LNCaP clone FGC (cell line): ENCODE results near the gene ZNF473.

Experiments
- DNase-seq: peaks from one replicate; pipeline ENCODE4 v3.0.0-alpha.2; 2011; ENCODE audit warnings: low read depth
- H3K4me3 ChIP-seq: 2 replicates; pipeline ENCODE4 v1.5.1; 2011; ENCODE audit warnings: mild to moderate bottlenecking, low read depth, low read length, control low read depth
- TF ChIP-seq, protein P1 (sequence below): IDR thresholded peaks from 2 replicates; pipeline ENCODE4 v1.5.1; 2012; ENCODE audit warnings: mild to moderate bottlenecking; ENCODE audit not compliant: control insufficient read depth, insufficient read depth; ENCODE audit errors: extremely low read depth

Gene ZNF473

DNA sequence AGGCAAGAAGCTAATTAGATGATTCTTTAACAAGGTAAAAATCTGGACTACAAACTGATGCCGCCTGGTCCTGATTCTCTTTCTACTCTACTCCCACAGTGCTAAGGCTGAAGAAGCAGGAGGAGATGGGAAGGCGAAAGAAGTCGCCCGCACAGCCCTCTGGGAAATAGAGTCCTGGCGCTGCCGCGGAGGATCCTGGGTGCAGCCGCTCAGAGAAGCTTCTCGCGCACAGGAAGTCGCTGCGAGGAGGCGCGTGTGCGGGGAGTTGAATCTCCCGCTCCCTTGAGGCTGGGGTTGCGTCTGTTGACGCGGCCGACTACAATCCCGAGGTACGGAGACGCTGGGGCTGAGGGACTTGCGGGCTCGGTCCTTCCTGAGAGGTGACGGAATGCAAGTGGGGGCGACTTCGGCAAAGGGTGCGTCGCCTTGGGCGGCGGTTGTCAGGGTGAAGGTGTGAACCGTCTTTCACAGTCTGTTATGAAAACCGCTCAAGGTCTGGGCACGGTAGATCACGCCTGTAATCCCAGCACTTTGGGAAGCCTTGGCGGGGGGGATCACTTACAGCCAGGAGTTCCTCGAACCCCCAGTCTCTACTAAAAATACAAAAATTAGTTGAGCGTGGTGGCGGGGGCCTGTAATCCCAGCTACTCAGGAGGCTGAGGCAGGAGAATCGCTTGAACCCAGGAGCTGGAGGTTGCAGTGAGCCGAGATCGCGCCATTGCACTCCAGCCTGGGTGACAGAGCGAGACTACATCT, at the start of gene ZNF473:
TSS of gene ZNF473 (plus strand) at position 212 of the 756 bp plus-strand sequence. CDS start 5,078 bp downstream, outside the sequence.
- TF ChIP-seq, protein P1, sequence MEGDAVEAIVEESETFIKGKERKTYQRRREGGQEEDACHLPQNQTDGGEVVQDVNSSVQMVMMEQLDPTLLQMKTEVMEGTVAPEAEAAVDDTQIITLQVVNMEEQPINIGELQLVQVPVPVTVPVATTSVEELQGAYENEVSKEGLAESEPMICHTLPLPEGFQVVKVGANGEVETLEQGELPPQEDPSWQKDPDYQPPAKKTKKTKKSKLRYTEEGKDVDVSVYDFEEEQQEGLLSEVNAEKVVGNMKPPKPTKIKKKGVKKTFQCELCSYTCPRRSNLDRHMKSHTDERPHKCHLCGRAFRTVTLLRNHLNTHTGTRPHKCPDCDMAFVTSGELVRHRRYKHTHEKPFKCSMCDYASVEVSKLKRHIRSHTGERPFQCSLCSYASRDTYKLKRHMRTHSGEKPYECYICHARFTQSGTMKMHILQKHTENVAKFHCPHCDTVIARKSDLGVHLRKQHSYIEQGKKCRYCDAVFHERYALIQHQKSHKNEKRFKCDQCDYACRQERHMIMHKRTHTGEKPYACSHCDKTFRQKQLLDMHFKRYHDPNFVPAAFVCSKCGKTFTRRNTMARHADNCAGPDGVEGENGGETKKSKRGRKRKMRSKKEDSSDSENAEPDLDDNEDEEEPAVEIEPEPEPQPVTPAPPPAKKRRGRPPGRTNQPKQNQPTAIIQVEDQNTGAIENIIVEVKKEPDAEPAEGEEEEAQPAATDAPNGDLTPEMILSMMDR, result no peak
- H3K4me3 ChIP-seq, result peak within 1 kb of the TSS; percentile 95
- DNase-seq, result peak; percentile 89

DNA sequence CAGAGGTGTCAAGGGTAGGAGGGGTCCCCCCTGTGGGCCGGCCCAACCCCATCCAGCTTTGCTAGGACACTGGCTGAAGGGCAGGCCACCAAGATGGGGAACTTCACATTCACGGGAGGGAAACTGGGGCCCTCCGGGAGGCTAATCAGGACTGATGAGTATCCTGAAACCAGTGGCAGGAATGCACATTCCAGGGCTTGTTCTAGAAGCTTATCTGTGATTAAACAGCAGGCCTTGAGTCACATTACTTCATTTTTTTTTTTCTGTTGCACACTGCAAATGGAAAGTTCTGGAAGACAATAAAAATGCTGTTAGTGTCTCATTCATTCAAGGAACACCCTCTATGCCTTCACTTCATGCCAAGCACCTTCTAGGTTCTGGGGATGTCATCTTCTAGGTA, 49.3 kb upstream of the ZNF473 start:
- no peak for DNase-seq
- TF ChIP-seq, protein P1, result no peak
- no peak overlapping the region for H3K4me3 ChIP-seq

DNA sequence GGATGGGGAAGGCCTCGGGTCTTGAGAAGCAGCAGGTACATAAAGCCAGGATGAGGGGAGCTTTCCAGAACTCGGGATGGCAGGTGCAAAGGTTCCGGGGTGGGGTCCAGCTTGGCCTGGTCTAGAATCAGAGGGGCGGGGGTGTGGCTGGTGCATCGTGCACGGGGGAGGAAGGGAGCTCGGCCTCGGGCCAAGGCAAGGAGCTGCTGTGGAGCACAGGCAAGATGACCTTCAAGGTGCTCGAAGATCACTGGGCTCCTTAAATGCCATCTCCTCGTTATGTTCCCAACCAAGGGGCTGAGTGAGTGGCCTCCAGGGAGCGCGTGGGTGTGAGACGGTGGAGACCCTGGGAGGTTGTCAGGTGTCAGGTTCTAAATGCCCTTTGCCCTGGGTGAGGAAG, 48.7 kb upstream of the ZNF473 start:
- DNase-seq, result no peak
- no peak overlapping the region for H3K4me3 ChIP-seq
- TF ChIP-seq, protein P1, result no peak

DNA sequence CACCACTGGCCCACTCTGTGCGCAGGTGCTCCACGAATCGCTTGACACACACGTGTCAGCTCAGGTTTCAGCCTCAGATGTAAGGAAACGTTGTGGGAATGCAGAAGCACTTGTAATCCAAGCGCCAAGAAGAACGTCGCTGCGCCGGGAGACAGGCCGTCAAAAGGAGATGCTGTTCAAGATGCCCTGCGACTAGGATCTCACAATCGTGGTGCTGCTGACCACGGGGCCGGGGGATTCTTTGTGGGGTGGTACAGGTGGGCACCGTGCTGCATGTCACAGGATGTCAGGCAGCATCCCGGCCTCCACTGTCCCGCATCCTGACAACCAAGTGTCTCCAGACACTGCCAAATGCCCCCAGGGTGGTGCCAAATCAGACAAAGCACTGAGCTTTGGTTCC, 47.9 kb upstream of the ZNF473 start:
- no peak for DNase-seq
- no peak overlapping the region for H3K4me3 ChIP-seq
- TF ChIP-seq, protein P1, result no peak

DNA sequence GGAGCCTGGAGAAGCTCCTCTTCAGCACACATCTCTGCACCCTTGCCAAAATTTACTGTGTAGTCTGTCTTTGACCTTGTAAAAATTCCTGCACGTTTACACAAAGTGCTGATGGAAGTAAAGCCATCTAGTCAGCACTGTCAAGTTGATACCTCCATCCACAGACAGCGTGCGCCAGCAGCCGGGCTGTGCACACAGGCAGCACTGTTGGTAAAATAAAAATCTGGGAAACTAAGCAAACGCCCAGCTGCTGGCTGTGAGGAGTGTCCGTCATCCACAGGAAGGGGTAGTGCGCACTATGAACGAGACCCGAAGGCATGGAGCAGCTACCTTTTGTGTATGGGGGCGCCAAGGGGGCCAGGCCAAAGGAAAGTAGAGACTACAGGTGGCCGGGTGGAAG, 47.5 kb upstream of the ZNF473 start:
- no peak for DNase-seq
- TF ChIP-seq, protein P1, result no peak
- H3K4me3 ChIP-seq, result no peak overlapping the region

DNA sequence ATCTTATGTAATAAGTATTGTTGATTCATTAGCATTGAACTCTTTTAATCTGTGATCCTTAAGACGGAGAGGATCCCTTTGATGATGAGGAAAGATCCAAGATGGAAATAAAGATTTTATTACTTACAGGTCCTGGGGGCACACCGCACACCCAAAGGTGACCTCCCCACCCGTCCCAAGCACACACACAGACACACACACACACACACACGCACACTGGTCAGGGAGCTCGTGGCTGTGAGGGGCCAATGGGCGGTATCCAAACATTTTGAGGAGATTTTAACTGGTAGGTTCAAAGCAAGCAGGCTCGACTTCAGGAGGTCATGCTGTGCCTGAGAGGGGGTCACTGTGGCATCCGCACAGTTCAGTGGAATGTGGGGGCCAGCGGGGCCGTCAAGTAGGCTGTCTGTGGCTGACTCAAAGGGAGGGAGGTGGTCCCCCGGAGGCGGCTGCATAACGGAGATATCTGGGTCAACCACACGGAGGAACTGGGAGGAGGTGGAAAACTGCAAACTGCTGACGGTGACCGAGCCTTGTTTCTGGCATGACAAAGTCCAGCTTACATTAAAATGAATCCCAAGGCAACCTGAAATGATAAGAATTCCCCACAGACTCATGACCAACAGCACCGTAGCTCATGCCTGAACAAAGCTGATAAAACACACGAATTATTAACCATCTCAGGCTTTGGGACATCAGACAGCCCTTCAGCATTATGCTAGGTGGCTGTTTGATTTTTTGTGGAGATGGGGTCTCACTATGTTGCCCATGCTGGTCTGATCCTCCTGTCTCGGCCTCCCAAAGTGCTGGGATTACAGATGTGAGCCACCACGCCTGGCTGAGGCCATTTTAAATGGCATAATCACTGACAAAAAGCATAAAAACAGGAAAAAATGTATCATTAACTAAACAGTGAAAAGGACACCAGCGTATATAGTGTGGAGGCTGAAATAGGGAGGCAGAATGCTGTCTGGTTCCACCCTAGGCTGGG, 43.9 kb upstream of the ZNF473 start:
- no peak for DNase-seq
- H3K4me3 ChIP-seq, result no peak overlapping the region
- TF ChIP-seq, protein P1, result no peak
